GM19438 (cell line): ENCODE measurements around the gene DPYD.

ENCODE experiments used
- ATAC-seq: cut with Tn5 transposase; IDR thresholded peaks from one replicate; pipeline ENCODE4 v1.9.1; 2021; ENCODE audit warnings: low read depth; ENCODE audit not compliant: unreplicated experiment

DPYD gene

DNA sequence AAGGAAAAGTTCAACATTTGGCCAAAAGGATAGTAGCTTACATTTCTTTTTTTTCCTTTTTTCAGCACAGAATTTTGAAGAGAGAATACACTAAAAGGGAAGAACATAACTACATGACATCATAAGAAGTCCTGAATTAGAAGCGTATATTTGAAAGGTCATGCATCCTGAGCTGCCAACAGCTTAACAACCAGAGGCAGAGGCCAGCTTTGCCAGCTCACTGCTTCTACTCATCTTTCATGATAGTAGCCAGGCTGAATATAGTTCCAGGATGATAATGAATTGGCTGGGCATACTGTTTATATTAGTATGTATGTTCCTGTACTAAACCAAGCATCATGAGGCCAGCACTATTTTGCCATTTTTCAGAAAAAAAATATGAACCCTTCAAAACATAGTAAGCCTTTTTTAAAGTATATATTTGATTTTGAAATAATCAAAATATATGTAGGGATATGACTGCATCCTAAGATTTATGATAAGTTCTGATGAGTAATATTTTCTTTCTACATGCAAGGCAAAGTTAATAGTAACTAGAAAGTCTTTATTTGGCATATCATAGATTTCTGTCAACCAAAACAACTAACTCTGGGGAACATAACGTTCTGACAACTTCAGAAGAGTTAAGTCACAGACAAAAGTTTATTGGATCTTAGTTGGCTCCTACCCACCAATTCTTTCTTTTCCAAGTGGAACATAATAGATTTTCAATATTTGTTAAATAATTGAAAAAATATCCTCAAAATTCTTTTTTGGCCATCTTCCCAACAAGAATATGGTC lies 123.2 kb downstream of the DPYD start:
- ATAC-seq = no peak

DNA sequence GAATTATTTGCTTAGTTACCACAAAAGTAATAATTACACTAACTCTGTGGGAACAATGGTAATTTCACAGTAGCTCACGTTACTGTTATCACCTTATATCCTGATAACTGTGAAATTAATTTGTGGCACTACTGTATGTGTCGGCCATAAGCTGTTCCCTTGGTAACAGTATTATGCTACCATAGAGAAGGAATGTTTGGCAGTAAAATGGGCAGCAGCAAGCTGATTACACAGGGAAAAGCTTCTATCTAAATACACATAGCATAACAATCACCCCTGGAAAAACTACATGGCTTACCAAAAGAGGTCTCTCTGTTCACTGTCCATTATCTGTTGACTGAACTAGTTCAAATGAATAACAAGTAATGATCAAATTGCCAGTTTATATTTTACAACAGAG lies 124.1 kb downstream of the DPYD start:
- ATAC-seq = no peak

DNA sequence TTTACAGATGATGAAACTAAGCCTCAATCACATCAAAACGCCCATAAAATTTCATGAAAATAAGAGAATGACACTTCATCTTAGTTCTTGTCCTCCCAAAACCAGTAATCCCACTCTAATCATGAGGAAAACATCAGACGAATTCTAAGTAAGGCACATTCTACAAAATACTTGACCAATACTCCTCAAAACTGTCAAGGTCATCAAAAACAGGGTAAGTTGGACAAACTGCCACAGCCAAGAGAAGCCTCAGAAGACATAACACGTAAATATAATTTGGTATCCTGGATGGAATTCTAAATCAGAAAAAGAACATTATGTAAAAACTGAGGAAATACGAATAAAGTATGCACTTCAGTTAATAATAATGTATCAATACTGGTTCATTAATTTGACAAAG lies 128.2 kb downstream of the DPYD start:
- no peak for ATAC-seq

DNA sequence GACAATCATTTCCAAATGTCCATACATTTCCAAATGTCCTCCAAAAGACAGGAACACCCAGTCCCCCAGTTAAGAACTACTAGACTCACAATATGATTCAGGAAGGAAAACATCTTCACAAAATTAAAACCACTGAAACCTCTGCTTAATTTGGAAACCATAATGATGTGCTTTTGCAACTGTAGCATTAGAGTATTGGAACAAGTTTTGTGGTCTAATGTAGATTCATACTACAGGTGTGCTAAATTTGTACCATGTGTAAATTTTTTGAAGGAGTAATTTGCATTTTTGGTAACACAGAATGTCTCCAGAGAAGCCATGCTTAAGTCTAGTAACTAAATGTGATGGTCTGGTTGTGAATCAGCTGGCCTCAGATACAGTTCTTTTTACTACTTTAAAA lies 129.6 kb downstream of the DPYD start:
- no peak for ATAC-seq

DNA sequence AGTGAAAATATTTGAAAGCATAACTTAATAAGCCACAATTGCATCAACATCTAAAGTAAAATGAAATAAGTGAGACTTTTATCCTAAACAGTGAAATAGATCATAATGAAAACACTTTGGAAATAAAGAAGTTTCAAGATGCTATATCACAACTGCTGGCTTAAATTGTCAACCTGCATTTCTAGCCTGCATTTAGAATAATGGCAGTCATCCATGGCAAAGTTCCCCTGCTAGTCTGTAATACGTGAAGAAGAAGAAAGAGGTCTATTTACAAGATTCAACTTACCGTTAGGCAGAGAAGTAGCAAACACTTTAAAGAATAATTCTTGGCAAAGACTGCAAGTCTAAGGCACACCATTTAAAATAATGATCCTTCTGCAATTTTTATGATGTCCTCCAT lies 133.6 kb downstream of the DPYD start:
- ATAC-seq = no peak

DNA sequence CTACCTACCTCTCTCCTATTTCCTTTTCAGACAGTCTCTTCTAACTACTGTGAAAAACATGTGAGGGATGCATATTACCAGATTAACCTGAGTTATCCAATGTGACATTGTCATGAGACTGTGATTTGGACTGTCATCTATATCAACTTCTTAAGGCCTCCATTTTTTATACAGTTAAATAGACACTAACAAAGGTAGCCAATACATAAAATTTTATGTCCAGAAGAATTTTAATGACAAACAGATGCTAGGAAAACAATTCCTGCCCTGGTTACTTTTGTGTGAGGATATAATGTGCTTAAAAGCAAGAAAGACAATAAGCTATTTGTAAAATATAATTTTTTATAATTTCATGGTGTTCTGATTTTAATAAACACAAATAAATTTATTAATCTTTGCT lies 136.2 kb downstream of the DPYD start:
- ATAC-seq = no peak

DNA sequence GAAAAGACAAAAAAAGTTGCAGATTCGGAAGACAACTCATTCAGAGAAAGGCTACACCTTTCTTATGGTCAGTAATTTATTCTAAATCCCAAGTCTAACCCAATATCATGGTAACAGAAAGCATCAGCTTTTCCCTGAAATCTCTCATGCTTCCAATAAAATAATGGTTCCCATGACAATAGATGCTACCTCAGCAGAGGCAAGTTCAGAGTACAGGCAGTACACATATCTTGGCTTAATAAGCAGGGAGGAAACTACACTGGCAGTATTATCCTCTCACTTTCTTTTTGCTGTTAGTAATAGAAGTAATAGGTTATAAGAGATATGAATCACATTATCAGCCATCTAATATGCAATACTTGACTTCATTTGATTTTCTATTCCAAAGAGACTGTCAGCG lies 137.1 kb downstream of the DPYD start:
- ATAC-seq = no peak

DNA sequence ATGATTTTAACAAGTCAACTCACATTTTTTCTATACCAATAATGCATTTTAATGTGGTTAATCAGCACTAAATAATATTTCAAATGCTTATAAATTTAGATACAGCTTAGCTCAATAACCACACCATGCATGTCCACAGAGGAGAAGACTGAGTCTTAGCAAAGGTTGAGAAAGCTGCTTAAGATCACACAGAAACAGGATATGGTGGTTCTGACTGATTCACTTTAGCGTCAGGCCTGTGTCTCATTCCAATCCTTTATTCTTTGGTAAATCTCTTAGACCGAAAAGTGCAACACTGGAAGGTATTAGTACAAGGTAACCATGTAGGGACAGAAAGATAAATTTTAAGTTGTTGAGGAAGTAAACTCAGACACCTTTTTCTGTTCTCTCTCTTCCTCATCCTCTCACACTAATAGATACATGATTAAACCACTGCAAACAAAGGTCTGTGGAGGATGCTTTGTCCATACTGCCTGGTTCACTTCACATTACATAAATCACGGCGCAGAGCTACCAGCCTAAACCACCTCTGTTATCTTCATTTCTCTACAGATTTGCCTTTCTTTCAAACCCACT lies 139.0 kb downstream of the DPYD start:
- ATAC-seq = no peak

DNA sequence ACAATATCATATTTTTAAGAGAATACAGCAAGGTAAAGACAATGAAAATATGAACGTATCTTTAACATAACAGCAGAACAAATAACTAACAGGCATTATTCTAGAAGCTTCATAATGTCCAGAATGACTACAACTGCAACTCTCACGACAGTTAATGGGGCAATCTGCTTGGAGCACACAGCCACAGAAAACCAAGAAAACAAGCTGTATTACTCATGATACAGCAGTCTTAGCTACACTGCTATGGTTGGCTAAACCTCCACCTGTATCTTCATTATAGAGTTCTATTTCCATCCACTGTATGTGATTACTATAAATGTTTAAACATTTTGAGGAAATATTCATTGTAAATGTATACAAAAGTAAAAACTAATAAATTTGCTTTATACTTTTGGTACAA lies 139.9 kb downstream of the DPYD start:
- no peak for ATAC-seq

DNA sequence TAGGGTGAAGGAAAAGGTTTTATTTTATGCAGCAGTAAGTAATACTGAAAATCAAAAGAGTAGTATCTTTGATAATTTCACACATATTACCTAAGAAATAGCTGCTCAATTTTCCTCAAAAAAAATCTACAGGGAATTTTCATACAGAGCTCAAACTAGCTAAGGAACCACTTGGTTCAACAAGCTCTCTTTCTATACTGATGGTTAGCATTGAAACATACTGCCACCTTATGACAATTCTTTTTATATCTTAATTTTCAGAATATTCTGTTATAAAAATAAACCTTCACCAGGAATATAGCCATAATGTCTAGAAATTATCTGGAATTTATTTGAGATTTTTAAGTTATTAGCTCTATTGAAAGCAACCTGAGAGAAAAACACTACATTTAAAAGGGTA lies 142.1 kb downstream of the DPYD start:
- no peak for ATAC-seq

DNA sequence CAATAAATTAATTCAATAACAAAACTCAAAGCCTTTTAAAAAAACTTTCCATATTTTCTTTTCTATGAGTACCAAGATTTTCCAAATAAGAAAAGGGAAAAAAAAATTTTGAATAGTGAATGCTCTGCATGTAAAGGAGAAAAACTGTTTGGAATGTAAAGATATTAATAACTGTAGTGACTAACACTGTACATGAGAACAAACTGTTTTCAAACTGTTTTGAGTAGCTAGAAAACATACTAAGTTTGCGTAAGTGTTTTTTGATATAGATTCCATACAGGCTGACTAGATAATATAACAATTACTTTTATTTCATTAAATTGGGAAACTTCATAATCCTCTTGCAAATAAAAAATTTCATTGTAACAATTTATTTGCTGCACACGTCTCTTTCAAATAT lies 150.5 kb downstream of the DPYD start:
- no peak for ATAC-seq

DNA sequence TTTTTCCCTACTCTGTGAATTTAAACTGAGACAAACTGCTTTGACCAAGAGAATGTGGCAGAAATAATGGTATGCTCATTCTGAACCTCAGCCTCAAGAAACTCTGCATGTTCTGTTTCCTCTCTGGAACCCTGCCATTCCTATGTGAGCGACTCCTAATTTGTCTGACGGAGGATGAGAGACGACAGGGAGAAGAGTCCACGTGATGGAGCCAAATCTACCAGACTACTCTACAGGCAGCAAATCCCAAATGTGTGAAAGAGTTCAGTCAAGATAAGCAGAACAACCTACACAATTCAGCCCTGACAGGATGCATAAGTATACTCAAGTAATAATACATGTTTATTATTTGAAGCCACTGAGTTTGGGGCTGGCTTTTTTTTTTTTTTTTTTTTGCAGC lies 153.5 kb downstream of the DPYD start:
- ATAC-seq = no peak

DNA sequence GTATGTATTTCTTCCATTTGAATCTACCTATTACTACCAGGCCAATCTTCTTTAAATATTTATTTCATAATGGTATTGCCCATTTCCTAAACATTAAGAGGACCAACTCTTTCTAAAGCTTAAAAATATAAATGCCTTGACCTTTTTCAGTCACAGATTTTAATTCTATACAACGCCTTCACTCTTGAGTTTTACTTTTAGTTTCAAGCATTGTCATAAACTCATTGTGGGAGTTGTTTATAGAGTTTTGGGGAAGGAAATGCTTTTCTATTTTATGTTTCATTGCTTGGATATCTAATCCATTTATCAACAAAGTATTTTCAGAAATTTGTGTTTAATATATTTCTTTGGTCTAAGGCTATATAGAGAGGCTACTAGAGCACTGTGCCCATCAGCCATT lies 155.8 kb downstream of the DPYD start:
- no peak for ATAC-seq

DNA sequence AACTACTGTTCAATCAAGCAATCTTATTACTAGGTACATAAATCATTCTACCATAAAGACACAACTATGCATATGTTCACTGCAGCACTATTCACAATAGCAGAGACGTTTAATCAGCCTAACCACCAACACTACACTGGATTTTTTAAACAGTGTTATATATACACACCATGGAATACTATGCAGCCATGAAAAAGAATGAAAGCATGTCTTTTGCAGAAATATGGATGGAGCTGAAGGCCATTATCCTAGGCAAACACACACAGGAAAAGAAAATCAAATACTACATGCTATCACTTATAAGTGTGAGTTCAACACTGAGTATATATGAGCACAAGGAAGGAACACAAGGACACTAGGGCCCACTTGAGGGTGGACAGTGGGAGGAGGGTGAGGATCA lies 159.2 kb downstream of the DPYD start:
- no peak for ATAC-seq

DNA sequence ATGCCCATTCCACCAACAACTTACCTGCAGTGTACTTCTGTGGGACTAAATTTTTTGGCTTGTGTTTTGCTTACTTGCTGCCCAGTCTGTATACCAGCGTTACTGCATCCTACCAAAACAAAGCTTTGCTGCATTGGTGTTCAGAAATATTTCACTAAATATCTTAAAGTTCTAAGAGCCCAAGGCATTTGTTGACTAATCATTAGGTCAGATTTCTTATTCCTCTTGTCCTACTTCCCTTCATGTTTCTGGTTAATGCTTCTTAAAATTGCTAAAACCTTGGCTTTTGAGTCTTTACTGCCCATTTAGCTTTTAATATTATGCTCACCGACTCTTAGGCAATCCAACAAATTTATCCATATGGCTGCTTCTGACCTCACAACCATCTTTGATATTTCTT lies 161.8 kb downstream of the DPYD start:
- no peak for ATAC-seq

DNA sequence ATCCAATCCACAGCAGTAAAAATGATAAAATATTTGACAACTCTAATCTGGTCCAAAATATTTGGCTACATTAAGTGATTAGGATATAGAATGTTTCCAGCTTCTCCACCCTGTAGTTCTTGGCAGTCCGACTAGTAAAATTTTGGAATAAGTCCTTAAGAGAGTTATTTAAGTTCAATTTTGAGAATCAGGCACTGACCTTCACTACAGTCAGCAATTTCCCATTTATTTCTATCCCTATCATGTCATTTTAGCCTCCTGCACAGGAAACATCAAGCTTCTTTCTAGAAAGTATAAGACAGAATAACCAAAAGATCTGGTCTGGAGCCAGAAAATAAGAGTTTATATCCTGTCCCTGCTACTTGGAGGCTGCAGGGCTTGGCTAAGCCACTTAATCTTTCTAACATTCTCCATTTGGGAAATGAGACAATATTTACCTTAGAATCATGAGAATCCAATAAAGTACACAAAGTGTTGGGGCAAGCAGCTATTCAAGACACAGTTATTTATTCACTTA lies 162.2 kb downstream of the DPYD start:
- ATAC-seq = no peak

DNA sequence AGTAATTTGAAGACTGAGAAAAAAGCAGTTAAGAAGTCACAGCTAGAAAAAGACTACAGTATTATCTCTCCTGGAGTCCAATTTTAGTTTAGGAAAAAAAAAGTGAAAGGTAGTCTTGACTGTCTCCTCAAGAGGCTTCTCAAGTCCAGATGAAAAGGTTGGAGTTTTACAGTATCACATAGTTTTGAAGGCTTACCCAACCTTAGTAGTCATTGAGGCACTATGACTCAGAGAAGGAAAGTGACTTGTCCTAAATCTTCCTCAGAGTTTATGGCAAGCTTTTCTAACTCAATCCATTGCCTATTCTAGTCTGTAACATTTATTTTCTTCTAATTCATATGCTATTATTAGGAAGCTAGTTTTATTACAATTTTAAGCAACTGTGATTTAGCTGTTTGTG lies 174.9 kb downstream of the DPYD start:
- no peak for ATAC-seq

DNA sequence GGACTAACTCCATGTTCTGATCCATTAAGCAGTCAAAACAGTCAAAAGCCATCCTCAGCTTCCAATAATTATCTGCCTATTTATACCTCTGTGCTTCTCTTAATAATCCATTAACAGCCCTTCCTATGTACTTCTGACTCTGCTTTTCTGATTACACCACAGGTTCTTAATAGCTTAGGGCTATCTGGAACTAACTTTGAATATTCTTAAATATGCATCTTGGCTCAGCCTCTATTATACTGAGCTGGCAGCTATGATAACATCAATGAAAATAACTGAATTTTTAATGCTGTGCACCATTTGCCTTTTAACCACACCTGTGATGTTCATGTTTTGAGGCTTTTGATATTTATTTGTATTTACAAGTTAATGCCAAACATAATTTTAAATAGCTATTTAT lies 175.9 kb downstream of the DPYD start:
- no peak for ATAC-seq

DNA sequence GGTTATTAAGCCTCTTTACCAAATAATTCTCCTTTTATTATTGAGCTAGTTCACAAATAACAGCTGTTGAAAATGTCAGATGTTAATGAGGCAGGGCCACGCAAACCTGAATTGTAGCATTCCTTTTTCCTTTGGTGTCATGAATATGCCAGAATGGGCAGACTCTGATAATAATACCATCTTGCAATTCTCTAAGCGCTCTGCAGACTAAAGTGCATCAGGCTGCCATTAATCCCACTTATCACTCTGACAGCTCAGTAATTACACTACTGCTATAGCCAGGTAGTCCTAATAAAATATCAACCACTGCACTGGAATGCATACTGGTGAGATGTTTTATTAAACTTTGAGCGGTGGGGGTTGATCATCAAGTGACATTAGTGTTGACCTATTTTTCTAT lies 177.7 kb downstream of the DPYD start:
- ATAC-seq = no peak

DNA sequence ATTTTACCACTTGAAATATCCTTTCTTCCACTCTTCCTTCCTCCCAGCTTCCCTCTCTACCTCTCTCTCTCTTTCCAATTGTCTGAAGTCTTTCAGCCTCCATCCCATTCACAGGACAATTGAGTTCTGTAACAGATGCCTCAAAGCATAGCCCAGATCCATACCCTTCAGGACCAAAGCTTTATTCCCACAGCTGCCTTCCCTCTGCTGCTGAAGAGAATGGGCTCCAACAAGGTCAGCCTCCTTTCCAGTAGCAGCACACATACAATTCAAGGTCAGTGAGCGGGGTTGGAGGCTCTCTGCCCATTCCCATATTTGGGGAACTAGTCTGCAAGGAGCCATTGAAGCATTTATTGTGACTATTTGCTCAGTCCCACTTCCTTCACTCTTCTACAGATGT lies 179.9 kb downstream of the DPYD start:
- no peak for ATAC-seq

DNA sequence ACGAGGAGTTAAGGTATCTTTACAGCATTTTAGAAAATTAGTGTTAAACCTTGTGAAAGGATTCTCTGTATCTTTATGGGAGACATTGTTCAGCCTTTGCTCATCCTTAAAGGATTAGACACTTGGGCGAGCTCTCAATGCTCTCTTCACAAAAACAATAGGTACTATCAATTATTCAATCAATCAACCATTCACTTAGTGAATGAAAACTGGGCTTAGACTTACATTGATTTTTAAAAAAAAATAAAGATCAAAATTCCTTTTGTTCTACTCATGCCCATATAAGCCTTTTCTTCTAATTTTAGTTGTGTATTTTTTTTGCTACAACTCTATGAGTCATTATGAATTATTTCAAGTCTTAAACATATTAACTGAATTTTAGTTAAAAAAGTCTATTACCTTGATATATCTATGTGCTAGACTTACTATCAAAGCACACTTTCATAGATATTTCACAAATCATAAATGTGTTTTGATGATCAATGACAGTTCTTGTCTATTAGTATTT lies 181.2 kb downstream of the DPYD start:
- no peak for ATAC-seq

DNA sequence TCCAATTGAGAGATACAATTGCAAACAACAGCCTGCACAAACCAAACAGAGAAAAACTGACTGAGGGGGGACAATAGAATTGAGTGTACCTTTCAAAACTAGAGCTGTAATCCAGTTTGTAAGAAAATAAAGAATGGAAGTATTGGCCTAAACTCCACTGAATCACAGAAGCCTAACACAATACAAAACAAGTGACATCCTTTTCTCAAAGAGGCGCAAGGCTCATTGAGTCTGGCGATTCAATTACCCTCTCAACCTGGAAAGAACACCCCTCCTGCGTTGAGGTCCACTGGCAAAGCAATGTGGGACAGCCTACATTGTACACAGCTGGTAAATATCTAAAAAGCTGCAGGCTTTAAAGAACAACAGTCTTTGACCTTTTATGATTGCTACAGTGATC lies 182.6 kb downstream of the DPYD start:
- ATAC-seq = no peak
